ENCODE results near the gene NOXA1. TPM values are rescaled to one million over a fixed set of nuclear protein-coding genes. Genes with fewer than 3 reads are reported as not detected.
A peak's percentile ranks its signal among the peaks of the same experiment; 100 is the strongest.

The NOXA1 gene
- total and polyA plus RNA-seq, 9 of the 15 experiments (the other 6 are each of a cell fraction or from before 2014, with no cell fraction given) = 0.07 to 1.2 (median 0.20) TPM; not detected in 4

DNA sequence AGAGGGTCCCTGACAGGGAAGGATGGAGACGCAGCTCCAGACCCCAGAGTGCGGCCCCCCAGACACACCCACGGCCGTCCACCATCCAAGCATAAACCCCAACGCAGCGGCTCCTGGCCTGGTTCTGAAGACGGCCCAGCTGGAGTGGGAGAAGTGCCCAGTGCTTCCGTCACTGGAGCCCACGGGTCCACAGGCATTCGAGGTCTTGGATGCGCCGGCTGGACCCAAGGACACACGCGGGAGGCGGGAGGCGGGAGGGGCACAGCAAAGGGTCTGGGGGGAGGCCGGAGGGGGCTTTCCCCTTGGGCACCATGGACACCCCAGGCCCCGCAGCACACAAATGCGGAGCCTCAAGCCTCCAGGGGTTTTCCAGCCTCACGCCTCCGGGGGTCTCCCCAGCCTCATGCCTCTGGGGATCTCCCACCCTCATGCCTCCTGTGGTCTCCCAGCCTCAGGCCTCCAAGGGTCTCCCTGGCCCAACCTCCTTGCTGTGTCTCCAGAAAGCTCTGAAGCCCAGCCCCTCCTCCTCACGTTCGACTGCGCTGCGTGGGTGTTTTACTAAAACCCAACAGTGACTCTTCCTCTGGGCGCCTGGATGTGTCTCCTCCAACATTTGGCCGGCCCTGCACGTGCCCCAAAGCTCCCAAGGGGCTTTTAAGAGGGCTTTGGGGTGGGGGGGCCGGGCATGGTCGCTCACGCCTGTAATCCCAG, 15.4 kb upstream of the NOXA1 start:
- H3K4me1 ChIP-seq (replicated peaks in 1 of 2; ENCODE audit: control insufficient read depth in 2 of 2, insufficient read depth in 2 of 2, low read length in 2 of 2) = peaks cover 19 to 78% of the 10 kb centered on the region in 2 experiments
- 62% methylated on average over 16 of the region's 31 CpGs for WGBS (ENCODE audit: insufficient coverage, low coverage, missing lambda C conversion rate)
- H3K4me3 ChIP-seq = no peak overlapping the region
- H2AFZ ChIP-seq (ENCODE audit: low read depth, low read length) = no peak overlapping the region
- peaks cover 27% of the 10 kb centered on the region for H3K79me2 ChIP-seq (ENCODE audit: control insufficient read depth, insufficient read depth, low read length)
- POLR2A ChIA-PET = interaction anchor here (0.5 kb wide), 1 partner anchor 666 kb away, joined by 3 read pairs; no protein-coding TSS in a partner anchor
- 0 out of 2 replicates have a peak, but pooled peaks cover 1% of the 10 kb centered on the region for H3K9me3 ChIP-seq (replicated peaks; ENCODE audit: control insufficient read depth, insufficient read depth, low read depth, low read length)
- H3K27ac ChIP-seq (ENCODE audit: extremely low read depth, low read depth, low read length) = no peak overlapping the region
- in situ Hi-C loops (cut with MboI) (no loop called here), intact Hi-C loops (cut with micrococcal nuclease) (no loop called here)
- TF ChIP-seq ZBTB7A (IDR thresholded peaks at IDR 0.05; ENCODE audit: borderline replicate concordance, control insufficient read depth, low read depth, low read length) (0 out of 2 replicates have a peak, but pooled peaks have one; percentile 36), EGR1 (conservative IDR thresholded peaks at IDR 0.05) (peak; percentile 84), BHLHE40 (IDR thresholded peaks at IDR 0.05; ENCODE audit: low read length) (peak; percentile 34; the same call in 1 of the 2 replicates), SIX5 (IDR thresholded peaks at IDR 0.05; ENCODE audit: borderline replicate concordance in 1 of 2, insufficient read depth in 1 of 2, low read depth in 1 of 2, low read length in 2 of 2) (no peak), ZNF445 (CRISPR knock-in tag; IDR thresholded peaks at IDR 0.05; ENCODE audit: low read depth) (no peak)
- peak overlapping the region in 1 of 2 experiments; percentile 52; a peak in 2 of 4 replicates for H3K9ac ChIP-seq (ENCODE audit: insufficient read depth in 1 of 2, low read depth in 2 of 2, low read length in 2 of 2)
- BruUV-seq (replicated peaks) = no TSS peak
- DNase-seq (ENCODE audit: extremely low read depth in 1 of 4, low spot score in 3 of 4) = peak in 2 of 4 experiments; percentile 8 to 30
- H3K9me1 ChIP-seq (ENCODE audit: control insufficient read depth, insufficient read depth, low read length) = no peaks in the 10 kb centered on the region
- H4K20me1 ChIP-seq (replicated peaks; ENCODE audit: control insufficient read depth, insufficient read depth, low read length) = no peaks in the 10 kb centered on the region
- ATAC-seq = no peak
- no peaks in the 10 kb centered on the region for H3K36me3 ChIP-seq (ENCODE audit: control insufficient read depth, insufficient read depth, low read length)
- H3K4me2 ChIP-seq (ENCODE audit: insufficient read depth, low read length) = no peak overlapping the region
- H3K27me3 ChIP-seq (ENCODE audit: control insufficient read depth in 2 of 2, insufficient read depth in 2 of 2, low read length in 2 of 2) = no peaks in the 10 kb centered on the region
- CTCF ChIA-PET (ENCODE audit: low intra/inter-chr PET ratio) = no interaction called here
- FAIRE-seq = peak; percentile 46
